ENCODE results near the gene AUTS2. TPM values are rescaled to one million over a fixed set of nuclear protein-coding genes. Genes with fewer than 3 reads are reported as not detected.

Gene AUTS2
- total RNA-seq, 1 experiment from 2014 or later: 256 TPM

GRCh38 chr7:70356085-70356786 lies 758.0 kb downstream of the AUTS2 start:
- no peaks in the 10 kb centered on the region for H4K20me1 ChIP-seq (ENCODE audit: control insufficient read depth, insufficient read depth, insufficient read length)
- no peak overlapping the region for H3T11ph ChIP-seq (ENCODE audit: low read length)
- no peak overlapping the region for H3K4ac ChIP-seq (ENCODE audit: low read depth, low read length)
- no peaks in the 10 kb centered on the region for H3K9me3 ChIP-seq (ENCODE audit: control insufficient read depth, low read depth, low read length)
- no peak overlapping the region for H2BK120ac ChIP-seq (ENCODE audit: low read depth, low read length, poor library complexity, severe bottlenecking)
- no peaks in the 10 kb centered on the region for H3K27me3 ChIP-seq (ENCODE audit: insufficient read depth, low read length)
- peaks cover 4% of the 10 kb centered on the region for H3K27me3 Mint-ChIP-seq (ENCODE audit: low read depth)
- no peak overlapping the region for H2BK15ac ChIP-seq (ENCODE audit: low read depth, low read length)
- no peaks in the 10 kb centered on the region for H3K79me2 ChIP-seq (ENCODE audit: insufficient read depth, low read length)
- H3K27ac ChIP-seq (ENCODE audit: insufficient read length, low read depth, low read length): no peak overlapping the region
- H3K56ac ChIP-seq (ENCODE audit: insufficient read length, low read depth, low read length): no peak overlapping the region
- H3K4me1 ChIP-seq (ENCODE audit: insufficient read depth, low read length): no peaks in the 10 kb centered on the region; the same call in 1 of the 2 replicates
- no peak overlapping the region for H2AK5ac ChIP-seq (ENCODE audit: insufficient read length, low read length)
- no peak overlapping the region for H2BK12ac ChIP-seq (ENCODE audit: insufficient read length, low read depth, low read length)
- no peaks in the 10 kb centered on the region for H3K79me1 ChIP-seq (ENCODE audit: insufficient read depth, low read depth, low read length, poor library complexity, severe bottlenecking)
- no peak overlapping the region for H3K23ac ChIP-seq (ENCODE audit: insufficient read length, low read depth, low read length)
- no peaks in the 10 kb centered on the region; a peak in 1 of 7 replicates for H3K36me3 Mint-ChIP-seq (ENCODE audit: insufficient read depth in 1 of 3, low read depth in 3 of 3)
- no peak overlapping the region for H2AFZ ChIP-seq (ENCODE audit: low read length)
- no peaks in the 10 kb centered on the region for H3K23me2 ChIP-seq (ENCODE audit: insufficient read length, low read depth, low read length, poor library complexity, severe bottlenecking)
- no CpG with 5 or more reads among the region's 1 CpG for WGBS (ENCODE audit: extremely low coverage, insufficient read length, low lambda C conversion rate)
- no peak for DNase-seq
- H3K27ac Mint-ChIP-seq: no peak overlapping the region
- H3K14ac ChIP-seq (ENCODE audit: insufficient read depth, low read length): no peak overlapping the region
- H3K18ac ChIP-seq (ENCODE audit: insufficient read length, low read depth, low read length): no peak overlapping the region
- H3K9ac ChIP-seq (ENCODE audit: extremely low read depth, insufficient read length, low read length): no peak overlapping the region
- H3K9me3 Mint-ChIP-seq: no peaks in the 10 kb centered on the region
- no peak overlapping the region for H3K4me3 Mint-ChIP-seq
- H3K4me1 Mint-ChIP-seq: peaks cover 20 to 21% of the 10 kb centered on the region in 2 experiments
- no peak overlapping the region for H2BK20ac ChIP-seq (ENCODE audit: low read depth, low read length, poor library complexity, severe bottlenecking)
- no peak overlapping the region for H4K5ac ChIP-seq (ENCODE audit: insufficient read length, low read depth, low read length)
- H4K8ac ChIP-seq (replicated peaks; ENCODE audit: insufficient read length, low read depth, low read length): no peak overlapping the region
- no peak overlapping the region for H3K4me2 ChIP-seq (ENCODE audit: insufficient read depth, insufficient read length, low read length)
- no peak overlapping the region for H4K91ac ChIP-seq (ENCODE audit: insufficient read length, low read depth, low read length)
- H2BK5ac ChIP-seq (ENCODE audit: insufficient read length, low read length): no peak overlapping the region
- no peak for TF ChIP-seq CTCF (conservative IDR thresholded peaks at IDR 0.05)

Data from H9 (cell line).